Right lobe of liver (tissue), 6 donors: ENCODE results near the gene ASIC4. TPM values are rescaled to one million over a fixed set of nuclear protein-coding genes. Genes with fewer than 3 reads are reported as not detected.

Experiments
- ATAC-seq, 4 donors: fragments of 200-7000 bp; cut with Tn5 transposase; one replicate each; pipeline ENCODE4 v1.9.1; 2020; ENCODE audit warnings: mild to moderate bottlenecking in 4 of 4, moderate library complexity in 4 of 4
- DNase-seq, 3 donors: peaks; one replicate each; pipeline ENCODE4 v3.0.0-alpha.2; 2020
- H3K27ac ChIP-seq, 3 donors: fragments of 200-600 bp; one replicate each; pipeline ENCODE4 v1.8.0; 2022
- H3K27me3 ChIP-seq, 2 donors: fragments of 200-600 bp; one replicate each; pipeline ENCODE4 v1.8.0; 2022
- H3K36me3 ChIP-seq, 4 donors: fragments of 200-600 bp; sonication (generic) in 1 of 4; one replicate each; pipeline versions ENCODE4 v1.5.1 to v1.8.0; 2017 to 2022; ENCODE audit warnings: control low read depth in 1 of 4
- H3K4me1 ChIP-seq, 4 donors: fragments of 200-600 bp; sonication (generic) in 1 of 4; one replicate each; pipeline versions ENCODE4 v1.5.1 to v1.8.0; 2017 to 2022; ENCODE audit warnings: control low read depth in 1 of 4
- H3K4me3 ChIP-seq, 3 donors: fragments of 200-600 bp; one replicate each; pipeline ENCODE4 v1.8.0; 2022
- H3K9me3 ChIP-seq, 4 donors: fragments of 200-600 bp; sonication (generic) in 1 of 4; one replicate each; pipeline versions ENCODE4 v1.5.1 to v1.8.0; 2017 to 2022; ENCODE audit warnings: control low read depth in 1 of 4
- POLR2A ChIP-seq: fragments of 450-650 bp; IDR thresholded peaks from one replicate; pipeline ENCODE4 v1.6.1; 2017; ENCODE audit warnings: antibody characterized with exemption, mild to moderate bottlenecking
- WGBS: methylation state at CpG from one replicate; pipeline ENCODE4 v1.1.6; 2018; ENCODE audit warnings: low coverage, low lambda C conversion rate; ENCODE audit not compliant: insufficient coverage; ENCODE audit errors: missing lambda C conversion rate; 5-methylcytosine and 5-hydroxymethylcytosine counted together
- intact Hi-C, 2 donors: fragments of 100-400 bp; cut with DNase I; formaldehyde crosslinking; loops; one replicate each; pipeline versions ENCODE4 v1.11.2 to v1.14.1; 2022
- total RNA-seq, 6 experiments: library from RNA; depleted of rRNA in 2 of 6; stranded (reverse); fragments of >200 nt in 2 of 6; fragmentation: NEBNext Ultra II Directional in 3 of 6; extraction: Animal tissue kit (Norgen Biotek cat#: 25700) in 3 of 6; gene quantifications; one replicate each; pipeline versions ENCODE4 v1.1.0 to v1.2.4, GENCODE V29; 2016 to 2023
- TF ChIP-seq, protein P1 (sequence below), 4 donors: fragments of 200-600 bp in 3 of 4; fragments of 450-650 bp in 1 of 4; IDR thresholded peaks; one replicate each; pipeline versions ENCODE4 v1.5.1 to v1.8.0; 2016 to 2022; ENCODE audit warnings: antibody characterized with exemption in 4 of 4, mild to moderate bottlenecking in 2 of 4
- donor health status: DM: no; HTN: yes; CAD: no.
- donor health status: DM: no; HTN: no; CAD: no.
- donor health status: DM: no; HTN: no; CAD: no.
- donor health status: DM: no; HTN: yes; CAD: no.
- donor health status: DM: no; HTN: yes; CAD: no.

Gene ASIC4
- total RNA-seq, 6 experiments from 2014 or later, result not detected

DNA sequence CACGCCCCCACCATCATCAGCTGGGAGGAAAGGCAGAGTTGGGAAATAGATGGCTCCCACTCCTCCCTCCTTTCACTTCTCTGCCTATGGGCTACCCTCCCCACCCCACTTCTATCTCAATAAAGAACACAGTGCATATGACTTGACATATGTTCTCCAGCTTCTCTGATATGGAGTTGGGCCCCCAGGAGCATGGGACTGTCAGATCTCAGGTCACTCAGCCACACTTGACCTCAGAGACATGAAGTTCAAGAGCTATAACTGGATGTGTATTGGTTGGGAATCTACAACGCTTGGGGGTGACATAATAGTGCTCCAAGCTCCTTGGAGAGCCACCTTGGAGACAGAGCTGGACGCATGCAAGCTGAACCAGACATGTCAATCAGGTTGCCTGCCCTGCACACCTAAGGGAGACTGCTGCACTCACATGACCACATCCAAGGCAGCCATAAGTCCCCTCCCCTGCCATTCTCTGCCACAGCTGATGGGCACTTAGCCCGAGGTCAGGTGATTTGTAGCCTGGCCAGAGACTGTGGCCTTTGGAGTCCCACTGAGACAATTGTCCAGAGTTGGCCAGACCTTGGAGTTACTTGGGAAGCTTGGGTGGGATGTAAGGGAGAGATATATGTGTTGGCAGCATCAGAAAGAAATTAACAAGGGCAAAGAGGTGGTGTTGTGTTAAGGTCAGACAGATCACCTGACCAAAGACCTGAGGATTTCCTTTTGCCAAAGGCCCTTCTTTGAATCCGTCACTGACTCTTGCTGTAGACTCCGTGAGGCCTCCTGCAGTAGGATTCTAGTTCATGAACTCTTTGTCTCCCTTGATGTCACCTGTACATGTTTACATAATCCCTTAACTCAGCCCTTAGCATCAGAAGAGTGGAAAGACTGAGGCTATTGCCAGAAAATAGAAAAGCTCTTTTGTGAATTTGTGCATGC, 61.6 kb downstream of the ASIC4 start:
- no peak for ATAC-seq
- Histone ChIP-seq H3K9me3 (no peaks in the 10 kb centered on the region), H3K27ac (no peak overlapping the region), H3K27me3 (no peaks in the 10 kb centered on the region), H3K4me3 (no peak overlapping the region), H3K4me1 (peaks cover 0 to 3% (median 0%) of the 10 kb centered on the region in 4 donors), H3K36me3 (no peaks in the 10 kb centered on the region)
- no peak for DNase-seq
- TF ChIP-seq POLR2A, result no peak
- TF ChIP-seq, protein P1, sequence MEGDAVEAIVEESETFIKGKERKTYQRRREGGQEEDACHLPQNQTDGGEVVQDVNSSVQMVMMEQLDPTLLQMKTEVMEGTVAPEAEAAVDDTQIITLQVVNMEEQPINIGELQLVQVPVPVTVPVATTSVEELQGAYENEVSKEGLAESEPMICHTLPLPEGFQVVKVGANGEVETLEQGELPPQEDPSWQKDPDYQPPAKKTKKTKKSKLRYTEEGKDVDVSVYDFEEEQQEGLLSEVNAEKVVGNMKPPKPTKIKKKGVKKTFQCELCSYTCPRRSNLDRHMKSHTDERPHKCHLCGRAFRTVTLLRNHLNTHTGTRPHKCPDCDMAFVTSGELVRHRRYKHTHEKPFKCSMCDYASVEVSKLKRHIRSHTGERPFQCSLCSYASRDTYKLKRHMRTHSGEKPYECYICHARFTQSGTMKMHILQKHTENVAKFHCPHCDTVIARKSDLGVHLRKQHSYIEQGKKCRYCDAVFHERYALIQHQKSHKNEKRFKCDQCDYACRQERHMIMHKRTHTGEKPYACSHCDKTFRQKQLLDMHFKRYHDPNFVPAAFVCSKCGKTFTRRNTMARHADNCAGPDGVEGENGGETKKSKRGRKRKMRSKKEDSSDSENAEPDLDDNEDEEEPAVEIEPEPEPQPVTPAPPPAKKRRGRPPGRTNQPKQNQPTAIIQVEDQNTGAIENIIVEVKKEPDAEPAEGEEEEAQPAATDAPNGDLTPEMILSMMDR (IDR thresholded peaks at IDR 0.05), result no peak
- intact Hi-C loops, result no loop called here
- WGBS, result 85% methylated on average over 3 of the region's 6 CpGs

DNA sequence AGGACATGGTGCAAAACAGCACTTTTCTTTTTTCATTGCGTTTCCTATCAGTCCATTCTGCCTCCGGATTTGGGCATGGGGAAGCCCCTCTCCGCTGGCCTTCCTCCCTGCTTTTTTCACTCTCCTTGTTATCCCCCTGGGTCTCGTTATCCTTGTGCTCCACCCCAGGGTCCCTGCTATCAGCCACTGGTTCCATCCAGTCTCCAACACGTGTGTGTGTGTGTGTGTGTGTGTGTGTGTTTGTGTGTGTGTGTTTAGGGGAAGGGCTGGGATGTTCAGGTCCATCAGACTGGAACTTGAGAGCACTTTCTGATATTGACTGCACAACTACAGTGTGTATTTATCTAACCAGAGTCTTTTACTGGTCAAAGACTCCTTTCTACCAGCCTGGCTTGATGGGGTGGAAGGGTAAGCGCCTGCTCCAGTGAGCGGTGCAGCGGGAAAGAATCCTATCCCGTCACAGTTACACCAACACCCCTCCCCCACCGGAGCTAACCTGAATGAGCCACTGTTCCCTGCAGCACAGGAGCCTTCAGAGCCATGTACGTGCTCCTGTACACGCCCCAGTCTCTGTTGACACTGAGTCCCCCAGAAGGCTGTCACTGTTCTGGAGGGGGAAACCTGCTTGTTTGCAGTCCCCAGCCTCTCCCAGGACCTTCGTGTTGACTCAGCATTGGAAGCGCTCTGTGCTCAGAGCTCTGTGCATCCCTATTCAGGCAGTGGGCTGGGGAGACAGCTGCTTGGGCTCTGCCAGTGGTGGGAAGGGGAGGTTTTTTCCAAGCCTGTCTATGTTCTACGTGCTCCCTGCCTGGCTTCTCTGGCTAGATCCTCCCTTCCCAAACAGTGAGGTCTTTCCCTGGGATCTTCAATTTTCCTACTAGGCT, 62.5 kb downstream of the ASIC4 start:
- 27% methylated on average over 7 of the region's 15 CpGs for WGBS
- no peak for DNase-seq
- intact Hi-C loops, result no loop called here
- peak in 2 of 4 donors; percentile 18 to 53 for ATAC-seq
- no peak overlapping the region for H3K27ac ChIP-seq
- no peaks in the 10 kb centered on the region for H3K36me3 ChIP-seq
- no peak overlapping the region for H3K4me3 ChIP-seq
- TF ChIP-seq, protein P1 (IDR thresholded peaks at IDR 0.05), result no peak
- TF ChIP-seq POLR2A, result no peak
- no peaks in the 10 kb centered on the region for H3K4me1 ChIP-seq
- H3K27me3 ChIP-seq, result no peaks in the 10 kb centered on the region
- no peaks in the 10 kb centered on the region for H3K9me3 ChIP-seq

DNA sequence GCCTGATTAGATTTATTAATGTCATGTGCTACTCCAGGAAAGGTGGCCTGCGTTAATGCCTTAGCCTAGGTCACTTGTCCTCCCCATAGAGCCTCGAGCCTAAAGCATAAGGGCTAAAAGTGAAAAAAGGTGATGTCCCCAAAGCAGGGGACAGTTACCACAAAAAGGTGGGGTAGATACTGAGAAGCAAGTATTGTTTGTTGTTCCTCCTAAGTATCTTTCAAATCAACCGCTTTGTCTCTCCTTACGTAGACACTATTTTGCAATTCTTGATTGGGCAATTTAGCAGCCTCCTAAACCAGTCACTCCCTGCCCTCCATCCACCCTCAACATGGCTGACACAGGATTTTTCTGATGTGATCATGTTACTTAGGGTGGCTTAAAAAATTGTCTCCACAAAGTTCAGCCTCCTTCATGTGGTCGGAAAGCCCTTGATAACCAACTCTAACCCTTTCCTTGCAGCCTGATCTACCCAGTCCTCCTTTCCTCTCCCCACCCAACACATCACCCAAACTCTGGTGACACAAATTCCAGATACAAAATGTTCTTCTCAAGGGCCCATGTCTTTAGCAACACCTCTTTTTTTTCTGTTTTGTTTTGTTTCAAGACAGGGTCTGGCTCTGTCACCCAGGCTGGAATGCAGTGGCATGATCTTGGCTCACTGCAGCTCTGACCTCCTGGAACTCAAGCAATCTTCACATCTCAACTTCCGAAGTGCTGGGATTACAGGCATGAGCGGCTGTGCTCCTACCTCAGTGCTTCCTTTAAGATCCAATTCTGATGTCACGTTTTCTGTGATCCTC, 64.7 kb downstream of the ASIC4 start:
- ATAC-seq (peak in 3 of 4 donors; percentile 35 to 43 (median 38)), DNase-seq (no peak)
- Histone ChIP-seq H3K4me3 (no peak overlapping the region), H3K9me3 (no peaks in the 10 kb centered on the region), H3K27me3 (no peaks in the 10 kb centered on the region), H3K36me3 (no peaks in the 10 kb centered on the region), H3K27ac (no peak overlapping the region), H3K4me1 (no peaks in the 10 kb centered on the region)
- TF ChIP-seq, protein P1 (IDR thresholded peaks at IDR 0.05), result no peak
- no peak for TF ChIP-seq POLR2A
- WGBS, result 55% methylated on average over 8 of the region's 8 CpGs
- intact Hi-C loops, result no loop called here

DNA sequence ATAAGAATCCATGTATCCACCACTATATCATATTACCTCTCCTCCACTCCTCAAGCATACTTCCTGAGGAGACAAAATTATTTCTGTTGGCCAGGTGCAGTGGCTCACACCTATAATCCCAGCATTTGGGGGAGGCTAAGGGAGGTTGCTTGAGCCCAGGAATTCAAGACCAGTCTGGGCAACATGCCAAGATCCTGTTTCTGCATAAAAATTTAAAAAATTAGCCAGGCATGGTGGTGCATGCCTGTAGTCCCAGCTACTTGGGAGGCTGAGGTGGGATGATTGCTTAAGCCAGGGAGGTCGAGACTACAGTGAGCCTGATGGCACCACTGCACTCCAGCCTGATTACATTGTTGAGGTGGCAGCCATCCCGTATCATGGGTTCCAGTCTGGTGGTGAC, 67.1 kb downstream of the ASIC4 start:
- no peaks in the 10 kb centered on the region for H3K27me3 ChIP-seq
- H3K36me3 ChIP-seq, result no peaks in the 10 kb centered on the region
- no peak for DNase-seq
- TF ChIP-seq POLR2A, result no peak
- TF ChIP-seq, protein P1 (IDR thresholded peaks at IDR 0.05), result no peak
- no peak overlapping the region for H3K27ac ChIP-seq
- intact Hi-C loops, result no loop called here
- no peaks in the 10 kb centered on the region for H3K9me3 ChIP-seq
- H3K4me1 ChIP-seq, result no peaks in the 10 kb centered on the region
- 29% methylated on average over 1 of the region's 2 CpGs for WGBS
- no peak for ATAC-seq
- no peak overlapping the region for H3K4me3 ChIP-seq
